GM19239 (cell line): ENCODE results near the gene MAGEA8.
"Not testable (repeated sequence)": the region's sequence is repeated elsewhere in the genome, so short reads cannot be mapped to it uniquely, and the experiment has no call there.

Experiments used
- DNase-seq: peaks from one replicate; pipeline ENCODE4 v3.0.0; 2011; ENCODE audit warnings: low spot score; ENCODE audit not compliant: insufficient read length
- FAIRE-seq: peaks from 2 replicates; lab custom pipeline; 2011; peaks lifted over from hg19 to GRCh38; lab: Jason Lieb, UNC

The MAGEA8 gene

GRCh38 chrX:149898554-149898953 lies 17.6 kb downstream of the MAGEA8 start:
- DNase-seq (no peak), FAIRE-seq (peak; percentile 54)

GRCh38 chrX:149903889-149904748 lies 23.1 kb downstream of the MAGEA8 start:
- no peak for FAIRE-seq
- DNase-seq = no peak

- no peak for DNase-seq
- FAIRE-seq = no peak
Observed at GRCh38 chrX:149908308-149908707, 27.3 kb downstream of the MAGEA8 start.

- FAIRE-seq (no peak), DNase-seq (no peak)
Observed at GRCh38 chrX:149908727-149909126, 27.7 kb downstream of the MAGEA8 start.

GRCh38 chrX:149909324-149910177 lies 28.6 kb downstream of the MAGEA8 start:
- DNase-seq (no peak), FAIRE-seq (no peak)

GRCh38 chrX:149910178-149910695 lies 29.3 kb downstream of the MAGEA8 start:
- DNase-seq (no peak), FAIRE-seq (no peak)

- no peak for DNase-seq
- peak; percentile 40 for FAIRE-seq
Observed at GRCh38 chrX:149916745-149917392, 35.9 kb downstream of the MAGEA8 start.

- DNase-seq = not testable (repeated sequence)
- FAIRE-seq = peak; percentile 62
Observed at GRCh38 chrX:149923836-149924235, 42.9 kb downstream of the MAGEA8 start.

GRCh38 chrX:149924434-149924833 lies 43.5 kb downstream of the MAGEA8 start:
- FAIRE-seq = peak; percentile 18
- DNase-seq = not testable (repeated sequence)

GRCh38 chrX:149927245-149927963 lies 46.4 kb downstream of the MAGEA8 start:
- DNase-seq = not testable (repeated sequence)
- peak; percentile 86 for FAIRE-seq

GRCh38 chrX:149927964-149928258 lies 46.9 kb downstream of the MAGEA8 start:
- DNase-seq = not testable (repeated sequence)
- peak; percentile 80 for FAIRE-seq

- not testable (repeated sequence) for DNase-seq, FAIRE-seq
Observed at GRCh38 chrX:149928635-149929034, 47.7 kb downstream of the MAGEA8 start.

GRCh38 chrX:149929400-149929799 lies 48.4 kb downstream of the MAGEA8 start, which contains the start of gene HSFX4:
Gene HSFX4 (plus strand): TSS chrX:149929573. CDS start chrX:149929645, 72 bp downstream.
- FAIRE-seq = peak; percentile 94
- DNase-seq = not testable (repeated sequence)

- FAIRE-seq = peak; percentile 64
- DNase-seq = not testable (repeated sequence)
Observed at GRCh38 chrX:149931355-149931754, 50.4 kb downstream of the MAGEA8 start.

GRCh38 chrX:149932150-149932549 lies 51.2 kb downstream of the MAGEA8 start:
- DNase-seq, FAIRE-seq: not testable (repeated sequence)

- peak; percentile 98 for FAIRE-seq
- DNase-seq = not testable (repeated sequence)
Observed at GRCh38 chrX:149932970-149933369, 52.0 kb downstream of the MAGEA8 start.

- FAIRE-seq, DNase-seq: not testable (repeated sequence)
Observed at GRCh38 chrX:149933547-149933946, 52.6 kb downstream of the MAGEA8 start.
